Endothelial cell (in vitro differentiated cells): ENCODE measurements around the gene HNRNPL. TPM values are rescaled to one million over a fixed set of nuclear protein-coding genes. Genes with fewer than 3 reads are reported as not detected.
"Not testable (repeated sequence)": the region's sequence is repeated elsewhere in the genome, so short reads cannot be mapped to it uniquely, and the experiment has no call there.

Experiments
- DNase-seq: peaks from one replicate; pipeline ENCODE4 v3.0.0; 2021; ENCODE audit warnings: low spot score
- H3K27ac Mint-ChIP-seq: one replicate; pipeline ENCODE4 v1.8.0; 2021; ENCODE audit warnings: mixed read lengths, inconsistent platforms; ENCODE audit not compliant: unreplicated experiment
- H3K27me3 Mint-ChIP-seq: one replicate; pipeline ENCODE4 v1.8.0; 2021; ENCODE audit warnings: mild to moderate bottlenecking, moderate library complexity, mixed read lengths, inconsistent platforms; ENCODE audit not compliant: unreplicated experiment
- H3K36me3 Mint-ChIP-seq: one replicate; pipeline ENCODE4 v1.8.0; 2021; ENCODE audit warnings: mild to moderate bottlenecking, low read depth, mixed read lengths, inconsistent platforms; ENCODE audit not compliant: unreplicated experiment
- H3K4me1 Mint-ChIP-seq: one replicate; pipeline ENCODE4 v1.8.0; 2021; ENCODE audit warnings: mild to moderate bottlenecking, mixed read lengths, inconsistent platforms; ENCODE audit not compliant: unreplicated experiment
- H3K4me3 Mint-ChIP-seq: one replicate; pipeline ENCODE4 v1.8.0; 2021; ENCODE audit warnings: mild to moderate bottlenecking, mixed read lengths, inconsistent platforms; ENCODE audit not compliant: unreplicated experiment
- H3K9me3 Mint-ChIP-seq: one replicate; pipeline ENCODE4 v1.8.0; 2021; ENCODE audit warnings: mixed read lengths, inconsistent platforms; ENCODE audit not compliant: unreplicated experiment
- total RNA-seq: library from RNA; stranded (reverse); fragmentation: NEBNext Ultra II Directional; extraction: Animal tissue kit (Norgen Biotek cat#: 25700); gene quantifications from one replicate; pipeline ENCODE4 v1.2.1, GENCODE V29; 2021; ENCODE audit not compliant: unreplicated experiment
- TF ChIP-seq, protein P1 (sequence below): fragments of 200-600 bp; sonication (generic); IDR thresholded peaks from one replicate; pipeline ENCODE4 v1.5.0; 2021; ENCODE audit warnings: antibody characterized with exemption; ENCODE audit not compliant: unreplicated experiment

Gene HNRNPL
- total RNA-seq, 1 donor from 2014 or later: 343 TPM

GRCh38 chr19:38816131-38816750, 33.5 kb downstream of the HNRNPL start:
- TF ChIP-seq, protein P1, sequence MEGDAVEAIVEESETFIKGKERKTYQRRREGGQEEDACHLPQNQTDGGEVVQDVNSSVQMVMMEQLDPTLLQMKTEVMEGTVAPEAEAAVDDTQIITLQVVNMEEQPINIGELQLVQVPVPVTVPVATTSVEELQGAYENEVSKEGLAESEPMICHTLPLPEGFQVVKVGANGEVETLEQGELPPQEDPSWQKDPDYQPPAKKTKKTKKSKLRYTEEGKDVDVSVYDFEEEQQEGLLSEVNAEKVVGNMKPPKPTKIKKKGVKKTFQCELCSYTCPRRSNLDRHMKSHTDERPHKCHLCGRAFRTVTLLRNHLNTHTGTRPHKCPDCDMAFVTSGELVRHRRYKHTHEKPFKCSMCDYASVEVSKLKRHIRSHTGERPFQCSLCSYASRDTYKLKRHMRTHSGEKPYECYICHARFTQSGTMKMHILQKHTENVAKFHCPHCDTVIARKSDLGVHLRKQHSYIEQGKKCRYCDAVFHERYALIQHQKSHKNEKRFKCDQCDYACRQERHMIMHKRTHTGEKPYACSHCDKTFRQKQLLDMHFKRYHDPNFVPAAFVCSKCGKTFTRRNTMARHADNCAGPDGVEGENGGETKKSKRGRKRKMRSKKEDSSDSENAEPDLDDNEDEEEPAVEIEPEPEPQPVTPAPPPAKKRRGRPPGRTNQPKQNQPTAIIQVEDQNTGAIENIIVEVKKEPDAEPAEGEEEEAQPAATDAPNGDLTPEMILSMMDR: no peak
- no peak for DNase-seq
- H3K27ac Mint-ChIP-seq: peak overlapping the region; percentile 41
- no peak overlapping the region for H3K4me3 Mint-ChIP-seq
- no peaks in the 10 kb centered on the region for H3K4me1 Mint-ChIP-seq
- H3K27me3 Mint-ChIP-seq: peaks cover 6% of the 10 kb centered on the region
- H3K9me3 Mint-ChIP-seq: no peaks in the 10 kb centered on the region
- H3K36me3 Mint-ChIP-seq: peaks cover 26% of the 10 kb centered on the region

DNA sequence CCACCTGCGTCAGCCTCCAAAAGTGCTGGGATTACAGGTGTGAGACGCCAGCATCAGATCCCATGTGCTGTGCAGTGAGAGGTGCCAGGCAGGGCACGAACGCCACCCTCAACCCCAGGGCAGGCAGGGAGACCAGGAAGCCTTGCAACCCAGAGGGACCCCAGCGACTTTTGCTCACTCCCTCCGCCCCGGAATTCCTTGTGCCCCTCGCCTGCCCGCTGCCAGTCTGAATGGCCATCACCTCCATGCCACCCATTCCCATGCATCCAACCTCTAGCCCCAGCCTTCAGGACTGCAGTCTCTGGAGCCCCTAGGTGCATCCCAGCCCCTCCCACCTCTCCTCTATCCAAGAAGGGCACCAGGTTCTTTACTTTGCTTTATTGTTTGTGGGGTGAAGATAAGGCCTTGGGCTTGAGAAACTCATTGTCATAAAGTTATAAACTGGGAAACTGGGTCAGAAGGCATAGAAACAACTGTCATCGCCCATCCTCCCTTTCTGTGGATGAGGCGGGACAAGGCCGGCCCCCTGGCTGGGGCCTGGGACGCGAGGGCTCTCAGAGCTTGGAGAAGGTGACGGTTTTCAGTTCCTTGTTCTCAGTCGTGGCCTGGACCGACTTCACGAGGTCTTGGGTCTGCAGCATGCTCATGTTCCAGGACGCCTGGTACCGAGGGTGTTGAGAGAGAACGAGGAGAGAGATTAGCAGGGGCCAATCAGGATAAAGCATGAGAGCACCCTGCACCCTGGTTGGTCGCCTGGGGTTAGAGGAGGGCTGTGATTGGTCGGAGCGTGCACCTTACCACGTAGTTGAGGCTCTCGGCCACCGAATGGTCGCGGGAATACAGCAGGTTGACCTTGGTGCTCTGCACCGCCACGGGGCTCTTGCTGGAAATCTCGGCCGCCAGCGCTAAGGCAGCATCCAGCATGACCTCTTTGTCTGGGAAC, 34.5 kb downstream of the HNRNPL start:
- Mint-ChIP-seq H3K4me1 (no peaks in the 10 kb centered on the region), H3K27me3 (peaks cover 2% of the 10 kb centered on the region), H3K27ac (no peak overlapping the region), H3K36me3 (peaks cover 18% of the 10 kb centered on the region), H3K9me3 (no peaks in the 10 kb centered on the region), H3K4me3 (peak overlapping the region; percentile 37)
- TF ChIP-seq, protein P1: no peak
- DNase-seq: no peak

DNA sequence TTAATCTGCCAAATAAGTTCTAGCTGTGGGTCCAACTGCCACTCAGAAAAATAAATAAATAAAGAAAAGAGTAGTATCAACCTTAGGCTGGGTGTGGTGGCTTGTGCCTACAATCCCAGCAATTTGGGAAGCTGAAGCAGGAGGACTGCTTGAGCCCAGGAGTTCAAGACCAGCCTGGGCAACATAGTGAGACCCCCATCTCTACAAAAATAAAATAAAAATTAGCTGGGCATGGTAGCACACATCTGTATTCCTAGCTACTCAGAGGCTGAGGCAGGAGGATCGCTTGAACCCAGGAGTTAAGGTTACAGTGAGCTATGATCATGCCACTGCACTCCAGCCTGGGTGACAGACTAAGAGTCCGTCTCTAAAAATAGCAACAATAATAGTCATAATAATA, 35.9 kb downstream of the HNRNPL start:
- H3K27ac Mint-ChIP-seq, H3K4me3 Mint-ChIP-seq, DNase-seq, H3K4me1 Mint-ChIP-seq, H3K9me3 Mint-ChIP-seq, H3K27me3 Mint-ChIP-seq: not testable (repeated sequence)
- H3K36me3 Mint-ChIP-seq: peaks cover 18% of the 10 kb centered on the region

DNA sequence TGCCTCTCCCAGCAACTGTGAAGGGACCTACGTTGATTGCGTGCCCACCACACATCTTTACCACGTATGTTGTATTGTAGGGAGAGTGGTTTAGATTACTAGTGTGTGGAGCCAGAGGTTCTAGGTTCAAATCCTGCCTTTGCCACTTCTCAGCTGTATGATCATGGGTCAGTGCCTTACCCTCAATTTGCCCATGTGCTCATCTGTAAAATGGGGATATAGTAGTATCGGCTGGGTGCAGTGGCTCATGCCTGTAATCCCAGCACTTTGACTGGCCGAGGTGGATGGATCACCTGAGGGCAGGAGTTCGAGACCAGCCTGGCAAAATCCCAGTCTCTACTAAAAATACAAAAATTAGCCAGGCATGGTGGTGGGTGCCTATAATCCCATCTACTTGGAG, 36.5 kb downstream of the HNRNPL start:
- H3K36me3 Mint-ChIP-seq: peaks cover 18% of the 10 kb centered on the region
- TF ChIP-seq, protein P1: no peak

GRCh38 chr19:38812841-38813320, 36.9 kb downstream of the HNRNPL start, which contains the start of gene LGALS4:
Gene LGALS4, minus strand, starts transcription at chr19:38812945. Its CDS starts 59 bp downstream, at chr19:38812886.
- Mint-ChIP-seq H3K9me3 (no peaks in the 10 kb centered on the region), H3K4me1 (no peaks in the 10 kb centered on the region), H3K36me3 (peaks cover 18% of the 10 kb centered on the region), H3K27ac (no peak within 1 kb of the TSS), H3K27me3 (peaks cover 4% of the 10 kb centered on the region), H3K4me3 (no peak within 1 kb of the TSS)
- DNase-seq: no peak
- TF ChIP-seq, protein P1: no peak

More for the DNA sequence above, 36.5 kb downstream of the HNRNPL start:
- Mint-ChIP-seq H3K27me3 (peaks cover 4% of the 10 kb centered on the region), H3K27ac (no peak overlapping the region), H3K4me1 (no peaks in the 10 kb centered on the region), H3K9me3 (no peaks in the 10 kb centered on the region), H3K4me3 (no peak overlapping the region)
- no peak for DNase-seq
